Skin epidermis (tissue), 12 donors: Measurements from ENCODE around the gene VAMP4.
A peak's percentile ranks its signal among the peaks of the same experiment; 100 is the strongest.
"Not testable (repeated sequence)": the region's sequence is repeated elsewhere in the genome, so short reads cannot be mapped to it uniquely, and the experiment has no call there.

Source experiments
- H3K27ac ChIP-seq, 21 experiments: fragments of 200-600 bp; sonication (generic) in 11 of 21; one replicate each; pipeline ENCODE4 v1.5.0; 2020; ENCODE audit warnings: mild to moderate bottlenecking in 3 of 21, inconsistent platforms in 2 of 21, moderate library complexity in 2 of 21
- H3K4me3 ChIP-seq, 7 experiments: fragments of 200-600 bp; sonication (generic) in 2 of 7; one replicate each; pipeline ENCODE4 v1.5.0; 2020; ENCODE audit warnings: inconsistent platforms in 2 of 7, mild to moderate bottlenecking in 2 of 7, moderate library complexity in 1 of 7

VAMP4 gene

DNA sequence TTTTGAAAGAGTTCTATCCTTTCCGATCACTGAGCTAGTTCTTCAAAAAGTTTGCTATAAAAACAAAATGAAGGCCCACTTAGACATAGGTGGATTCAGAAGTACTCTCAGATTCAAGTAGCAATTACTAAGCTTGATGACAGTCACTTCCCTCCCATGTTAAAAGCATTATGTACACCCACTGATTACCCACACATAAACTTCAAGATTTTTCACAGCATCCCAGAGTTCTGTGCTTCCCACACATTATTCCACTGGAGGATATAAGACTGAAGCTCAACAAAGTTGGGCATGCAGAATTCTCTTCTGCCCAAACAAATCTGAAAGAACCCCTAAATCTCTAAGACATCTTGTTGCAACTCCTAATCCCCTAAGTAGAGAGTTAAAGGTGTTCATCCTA, 29.5 kb downstream of the VAMP4 start:
- H3K4me3 ChIP-seq = no peak overlapping the region
- H3K27ac ChIP-seq = no peak overlapping the region

DNA sequence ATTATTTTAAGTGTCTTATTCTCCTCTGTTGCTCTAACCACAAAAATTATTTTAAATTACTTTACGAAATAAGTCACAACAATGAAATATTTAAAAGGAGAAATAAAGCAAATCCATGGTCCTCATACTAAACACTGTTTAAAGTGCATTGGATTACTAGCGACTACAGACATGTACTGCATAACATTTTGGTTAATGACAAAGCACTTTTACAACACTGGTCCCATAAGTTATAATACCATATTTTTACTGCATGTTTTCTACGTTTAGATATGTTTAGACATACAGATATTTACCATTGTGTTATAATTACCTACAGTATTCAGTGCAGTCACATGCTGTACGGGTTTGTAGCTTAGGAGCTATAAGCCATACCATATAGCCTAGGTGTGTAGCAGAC, 30.2 kb downstream of the VAMP4 start:
- Histone ChIP-seq H3K27ac (no peak overlapping the region), H3K4me3 (no peak overlapping the region)

- H3K4me3 ChIP-seq = no peak overlapping the region
- H3K27ac ChIP-seq = no peak overlapping the region
Measured at GRCh38 chr1:171707583-171707982, 34.3 kb downstream of the VAMP4 start.

DNA sequence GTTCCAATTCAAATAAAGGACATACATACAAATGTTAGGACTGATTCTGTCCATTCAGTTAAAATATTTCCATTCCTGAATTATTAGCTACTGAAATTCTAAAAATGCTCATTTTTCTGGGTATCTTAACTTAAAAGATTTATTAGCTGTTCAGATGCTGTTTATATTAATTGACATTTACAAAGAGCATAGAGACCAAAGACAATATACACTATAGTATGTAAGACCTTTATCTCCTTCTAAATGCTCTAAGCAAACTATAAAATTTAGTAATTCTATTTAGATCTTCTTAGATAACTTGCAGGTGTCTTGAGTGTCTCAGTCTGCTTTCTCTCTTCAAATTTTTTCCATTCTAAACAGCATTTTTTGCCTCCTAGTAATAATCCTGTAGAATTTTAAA, 39.3 kb downstream of the VAMP4 start:
- H3K4me3 ChIP-seq = no peak overlapping the region
- no peak overlapping the region for H3K27ac ChIP-seq

GRCh38 chr1:171699531-171699930, 42.3 kb downstream of the VAMP4 start:
- Histone ChIP-seq H3K4me3 (no peak overlapping the region), H3K27ac (no peak overlapping the region)

- H3K27ac ChIP-seq = not testable (repeated sequence)
Measured at GRCh38 chr1:171695772-171696171, 46.1 kb downstream of the VAMP4 start.

DNA sequence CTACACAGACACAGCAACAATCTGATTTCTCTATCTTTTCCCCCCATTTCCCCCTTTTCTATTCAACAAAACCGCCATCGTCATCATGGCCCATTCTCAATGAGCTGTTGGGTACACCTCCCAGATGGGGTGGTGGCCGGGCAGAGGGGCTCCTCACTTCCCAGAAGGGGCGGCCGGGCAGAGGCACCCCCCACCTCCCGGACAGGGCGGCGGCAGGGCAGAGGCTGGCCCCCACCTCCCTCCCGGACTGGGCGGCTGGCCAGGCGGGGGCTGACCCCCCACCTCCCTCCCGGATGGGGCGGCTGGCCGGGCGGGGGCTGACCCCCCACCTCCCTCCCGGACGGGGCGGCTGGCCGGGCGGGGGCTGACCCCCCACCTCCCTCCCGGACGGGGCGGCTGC, 48.3 kb downstream of the VAMP4 start:
- H3K27ac ChIP-seq, H3K4me3 ChIP-seq: not testable (repeated sequence)

More at GRCh38 chr1:171695772-171696171, 46.1 kb downstream of the VAMP4 start:
- H3K4me3 ChIP-seq = not testable (repeated sequence)

- Histone ChIP-seq H3K4me3 (no peak overlapping the region), H3K27ac (no peak overlapping the region)
Measured at GRCh38 chr1:171683870-171684269, 58.0 kb downstream of the VAMP4 start.

DNA sequence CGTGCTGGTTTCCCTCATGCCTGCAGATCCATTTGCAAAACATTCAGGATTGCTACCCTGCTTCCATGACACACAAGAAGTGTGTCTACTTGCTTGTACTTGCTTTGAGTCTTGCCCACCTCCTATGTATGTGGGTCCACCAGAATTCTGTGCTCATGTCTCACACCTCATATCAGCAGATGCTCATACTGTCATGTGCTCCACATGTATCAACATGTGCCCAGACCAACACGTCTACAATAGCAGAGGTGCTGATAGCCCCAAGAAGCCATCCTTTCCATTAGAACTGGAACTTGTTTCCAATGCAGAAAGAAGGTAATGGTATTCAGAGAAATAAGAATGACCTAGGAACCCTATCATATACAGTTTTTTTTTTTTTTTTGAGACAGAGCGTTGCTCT, 61.5 kb downstream of the VAMP4 start:
- Histone ChIP-seq H3K27ac (no peak overlapping the region), H3K4me3 (no peak overlapping the region)

DNA sequence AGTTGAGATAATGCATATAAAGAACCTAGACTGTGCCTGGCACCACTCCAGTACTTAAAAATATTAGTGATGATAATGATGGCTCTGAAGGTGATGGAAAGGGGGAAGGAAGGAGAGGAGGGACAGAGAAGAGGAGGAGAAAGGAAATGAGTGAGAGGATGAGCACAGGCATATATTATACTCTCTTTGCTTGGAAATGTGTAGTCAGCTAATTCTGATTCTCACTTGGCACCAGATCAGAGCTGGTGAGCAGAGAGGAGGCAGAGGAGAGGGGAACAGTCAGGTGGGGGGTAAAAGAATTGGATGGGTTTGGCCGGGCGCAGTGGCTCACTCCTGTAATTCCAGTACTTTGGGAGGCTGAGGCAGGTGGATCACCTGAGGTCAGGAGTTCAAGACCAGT, 65.0 kb downstream of the VAMP4 start:
- Histone ChIP-seq H3K4me3 (no peak overlapping the region), H3K27ac (no peak overlapping the region)

GRCh38 chr1:171674431-171675405, 67.1 kb downstream of the VAMP4 start:
- peak overlapping the region in 4 of 21 experiments; percentile 13 to 55 (median 35) for H3K27ac ChIP-seq
- H3K4me3 ChIP-seq = no peak overlapping the region

DNA sequence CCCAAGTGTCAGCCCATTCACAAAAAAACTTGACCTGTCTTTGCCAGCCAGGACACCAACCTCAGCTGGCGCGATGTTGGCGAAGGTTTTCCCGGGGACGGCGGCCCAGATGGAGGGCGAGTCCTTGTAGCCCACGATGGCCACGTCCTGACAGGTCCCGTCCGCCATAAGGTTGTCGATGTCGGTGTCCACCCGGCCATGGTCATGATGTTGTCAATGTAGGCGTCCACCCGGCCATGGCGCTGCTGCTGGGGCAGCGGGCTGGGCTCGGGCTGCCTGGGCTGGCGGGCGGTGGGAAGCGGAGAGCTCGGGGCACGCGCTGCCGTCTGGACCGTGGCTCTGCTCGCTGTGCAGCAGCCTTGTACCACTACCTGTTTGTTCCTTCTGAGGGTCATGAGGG, 71.1 kb downstream of the VAMP4 start:
- no peak overlapping the region for H3K27ac ChIP-seq
- no peak overlapping the region for H3K4me3 ChIP-seq

DNA sequence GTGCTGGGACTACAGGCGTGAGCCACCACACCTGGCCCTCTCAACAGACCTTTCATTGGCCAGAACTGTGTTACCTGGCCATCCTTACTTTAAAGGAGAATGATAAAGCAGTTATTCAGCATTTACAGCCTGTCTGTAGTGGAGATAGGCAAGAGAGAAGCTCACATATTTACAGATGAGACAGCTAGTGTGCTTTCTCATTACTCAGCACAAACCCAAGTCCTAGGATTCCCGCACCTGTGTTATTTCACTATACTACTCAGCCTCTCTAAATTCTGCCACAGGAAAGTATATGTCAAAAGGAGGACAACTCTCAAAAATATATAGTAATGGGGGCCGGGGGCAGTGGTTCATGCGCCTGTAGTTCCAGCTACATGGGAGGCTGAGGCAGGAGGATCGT, 73.5 kb downstream of the VAMP4 start:
- Histone ChIP-seq H3K4me3 (no peak overlapping the region), H3K27ac (no peak overlapping the region)

DNA sequence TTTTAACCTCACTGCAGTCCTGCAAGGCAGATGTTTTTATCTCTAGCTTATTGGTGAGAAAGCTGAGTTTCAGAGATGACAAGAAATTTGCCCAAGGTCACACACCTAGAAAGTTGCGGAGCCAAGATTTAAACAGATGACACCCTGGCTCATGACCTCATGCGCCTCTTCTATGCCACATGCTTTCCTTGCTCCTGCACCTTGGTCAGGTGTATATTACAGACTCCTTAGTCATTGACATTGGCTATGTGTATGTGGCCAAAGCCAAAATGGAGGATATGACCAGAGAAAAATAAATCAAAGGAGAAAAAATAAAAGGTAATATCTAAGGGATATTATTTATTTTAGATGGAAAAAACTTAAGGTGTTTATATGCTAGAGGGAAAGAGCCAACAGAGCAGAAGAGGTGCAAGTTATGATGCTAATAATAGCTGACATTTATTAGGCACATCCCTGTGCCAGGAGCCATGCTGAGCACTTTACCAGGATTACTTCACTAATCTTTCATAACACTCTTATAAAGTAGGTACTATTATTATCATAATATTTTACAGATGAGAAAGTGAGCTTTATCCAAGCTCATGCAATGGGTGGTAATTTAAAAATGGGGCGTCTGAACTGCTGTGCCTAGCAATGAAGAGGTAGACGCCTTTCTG, 75.6 kb downstream of the VAMP4 start:
- Histone ChIP-seq H3K4me3 (no peak overlapping the region), H3K27ac (no peak overlapping the region)

- no peak overlapping the region for H3K4me3 ChIP-seq
- H3K27ac ChIP-seq = peak overlapping the region in 2 of 21 experiments; percentile 34 to 49
Measured at GRCh38 chr1:171664976-171665375, 76.9 kb downstream of the VAMP4 start.

- H3K4me3 ChIP-seq = no peak overlapping the region
- H3K27ac ChIP-seq = peak overlapping the region in 7 of 21 experiments; percentile 10 to 61 (median 34)
Measured at GRCh38 chr1:171663854-171664575, 77.8 kb downstream of the VAMP4 start.

DNA sequence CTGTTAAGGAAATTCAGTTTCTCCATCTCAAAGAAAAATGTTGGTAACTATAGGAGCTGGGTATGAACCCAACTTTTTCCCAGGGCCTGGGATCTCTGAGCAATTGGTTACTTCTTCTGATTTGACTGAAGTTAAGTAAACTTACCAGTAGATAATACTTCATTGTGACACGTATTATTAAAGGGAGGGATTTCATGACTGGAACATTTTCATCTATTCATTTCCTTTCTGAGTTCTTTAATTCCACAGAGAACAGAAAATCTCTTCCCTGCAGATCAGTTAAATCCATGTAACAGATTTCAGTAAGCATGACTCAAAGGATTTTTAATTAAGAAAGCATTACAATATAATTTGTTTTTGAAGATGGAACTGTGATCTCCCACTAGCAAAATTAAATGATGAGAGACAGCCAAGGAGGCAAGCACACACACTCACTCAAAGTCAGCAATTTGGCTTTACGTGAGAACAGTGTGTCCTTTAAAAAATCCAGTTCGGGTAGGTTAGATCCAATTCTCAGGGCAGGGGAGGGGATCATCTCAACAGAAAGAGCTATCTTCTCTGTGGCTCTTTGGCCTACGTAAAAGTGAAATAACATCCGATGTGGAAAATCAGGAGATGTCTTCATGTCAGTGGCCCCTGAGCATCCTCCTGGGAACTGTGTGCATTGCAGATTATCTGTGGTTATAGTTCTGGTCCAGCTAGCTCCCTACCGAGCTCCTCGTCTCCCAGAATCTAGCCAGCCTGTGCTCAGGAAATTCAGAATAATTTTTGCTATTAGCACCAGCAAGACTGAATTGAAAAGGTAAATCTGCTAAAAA, 78.6 kb downstream of the VAMP4 start:
- H3K27ac ChIP-seq = peak overlapping the region in 6 of 21 experiments; percentile 10 to 47 (median 18)

GRCh38 chr1:171661076-171661650, 80.7 kb downstream of the VAMP4 start:
- Histone ChIP-seq H3K4me3 (no peak overlapping the region), H3K27ac (no peak overlapping the region)

More for the DNA sequence above, 78.6 kb downstream of the VAMP4 start:
- H3K4me3 ChIP-seq = no peak overlapping the region

DNA sequence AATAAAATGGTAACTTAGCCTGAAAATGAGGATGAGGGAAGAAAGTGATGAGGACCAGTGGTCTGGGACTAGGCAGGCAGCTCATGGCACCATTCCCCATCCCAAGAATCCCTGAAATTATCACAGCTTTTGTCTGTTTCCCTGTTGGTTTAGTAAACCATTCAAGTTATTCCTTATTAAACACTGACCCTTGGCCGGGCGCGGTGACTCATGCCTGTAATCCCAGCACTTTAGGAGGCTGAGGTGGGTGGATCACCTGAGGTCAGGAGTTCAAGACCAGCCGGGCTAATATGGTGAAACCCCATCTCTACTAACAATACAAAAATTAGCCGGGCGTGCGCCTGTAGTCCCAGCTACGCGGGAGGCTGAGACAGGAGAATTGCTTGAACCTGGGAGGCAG, 85.7 kb downstream of the VAMP4 start:
- not testable (repeated sequence) for H3K4me3 ChIP-seq
- peak overlapping the region in 1 of 21 experiments; percentile 2 for H3K27ac ChIP-seq
